HG03095 (cell line): ENCODE measurements around the gene SFN.
"Not testable (repeated sequence)": the region's sequence is repeated elsewhere in the genome, so short reads cannot be mapped to it uniquely, and the experiment has no call there.

ENCODE experiments used
- ATAC-seq: cut with Tn5 transposase; IDR thresholded peaks from one replicate; pipeline ENCODE4 v1.9.1; 2021; ENCODE audit warnings: moderate library complexity; ENCODE audit not compliant: unreplicated experiment

Gene SFN

GRCh38 chr1:26838474-26839338 lies 24.2 kb upstream of the SFN start:
- peak; percentile 87 for ATAC-seq

DNA sequence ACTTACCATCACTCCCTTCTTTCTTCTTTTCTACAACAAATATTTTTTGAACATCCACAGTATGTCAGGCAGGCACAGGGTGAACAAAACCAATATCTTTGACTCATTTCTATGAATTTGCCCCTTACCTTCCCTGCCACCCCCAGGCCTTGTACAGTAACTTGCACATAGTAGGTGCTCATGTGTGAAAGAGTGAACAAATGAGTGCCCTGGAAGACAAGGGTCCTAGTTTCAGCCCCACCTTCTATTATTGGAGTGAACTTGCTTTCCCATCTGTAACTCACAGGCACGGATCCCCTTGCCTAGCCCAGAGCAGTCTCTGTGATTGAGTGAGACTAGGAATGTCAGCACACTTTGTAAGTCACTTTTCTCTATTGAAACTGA lies 23.6 kb upstream of the SFN start:
- ATAC-seq = no peak

DNA sequence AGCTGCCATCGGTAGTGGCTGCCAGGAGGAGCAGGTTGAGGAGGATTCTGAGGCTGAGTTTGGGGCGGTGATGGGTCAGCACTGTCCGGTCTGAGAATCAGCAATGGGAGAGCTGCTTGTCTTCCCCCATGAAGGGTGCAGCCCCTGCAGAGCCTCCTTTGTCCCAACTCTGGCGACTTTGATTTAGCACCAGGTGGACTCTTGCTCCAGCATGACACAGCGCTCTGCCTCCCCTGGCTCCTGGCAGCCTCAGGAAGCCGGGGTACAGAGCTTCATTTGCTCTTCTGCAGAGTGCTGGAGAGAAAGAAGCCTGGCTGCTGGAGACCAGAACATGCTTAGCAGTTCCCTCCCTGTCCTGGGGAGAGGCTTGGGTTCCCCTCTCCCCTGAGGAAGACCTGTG lies 23.2 kb upstream of the SFN start:
- ATAC-seq = no peak

DNA sequence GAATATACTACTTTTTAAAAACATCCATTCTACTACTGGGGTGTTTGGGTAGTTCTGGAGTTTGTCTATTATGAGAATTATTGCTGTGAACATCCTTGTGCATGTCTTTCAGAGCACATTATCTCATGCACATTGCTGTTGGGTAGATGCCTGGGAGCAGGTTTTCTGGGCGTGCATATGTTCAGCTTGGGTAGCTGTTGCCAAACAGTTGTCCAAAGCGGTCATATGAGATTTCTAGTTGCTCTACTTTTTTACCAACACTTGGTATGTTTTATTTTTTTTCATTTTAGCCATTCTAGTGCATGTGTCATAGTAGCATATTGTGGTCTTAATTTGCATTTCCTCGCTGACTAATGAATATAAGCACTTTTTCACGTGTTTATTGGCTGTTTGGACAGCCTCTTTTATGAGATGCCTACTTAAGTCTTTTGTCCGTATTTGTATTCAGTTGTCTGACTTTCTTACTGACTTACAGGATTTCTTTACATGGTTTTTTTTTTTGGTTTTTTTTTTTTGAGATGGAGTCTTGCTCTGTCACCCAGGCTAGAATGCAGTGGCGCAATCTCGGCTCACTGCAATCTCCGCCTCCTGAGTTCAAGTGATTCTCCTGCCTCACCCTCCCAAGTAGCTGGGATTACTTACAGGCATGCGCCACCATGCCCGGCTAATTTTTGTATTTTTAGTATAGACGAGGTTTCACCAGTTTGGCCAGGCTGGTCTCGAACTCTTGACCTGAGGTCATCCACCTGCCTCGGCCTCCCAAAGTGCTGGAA lies 18.3 kb upstream of the SFN start:
- ATAC-seq = no peak

DNA sequence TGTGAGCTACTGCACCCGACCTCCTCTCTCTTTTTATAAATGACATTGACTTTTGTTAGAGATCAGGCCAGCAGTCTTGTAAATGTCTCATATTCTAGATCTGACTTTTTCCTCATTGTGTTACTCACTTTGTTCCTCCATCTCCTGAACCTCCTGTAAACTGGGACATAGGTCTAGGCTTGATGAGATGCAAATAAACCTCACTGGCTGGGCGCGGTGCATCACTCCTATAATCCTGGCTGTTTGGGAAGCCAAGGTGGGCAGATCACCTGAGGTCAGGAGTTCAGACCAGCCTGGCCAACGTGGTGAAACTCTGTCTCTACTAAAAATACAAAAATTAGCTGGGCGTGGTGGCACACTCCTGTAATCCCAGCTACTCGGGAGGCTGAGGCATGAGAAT lies 15.1 kb upstream of the SFN start:
- ATAC-seq = not testable (repeated sequence)

DNA sequence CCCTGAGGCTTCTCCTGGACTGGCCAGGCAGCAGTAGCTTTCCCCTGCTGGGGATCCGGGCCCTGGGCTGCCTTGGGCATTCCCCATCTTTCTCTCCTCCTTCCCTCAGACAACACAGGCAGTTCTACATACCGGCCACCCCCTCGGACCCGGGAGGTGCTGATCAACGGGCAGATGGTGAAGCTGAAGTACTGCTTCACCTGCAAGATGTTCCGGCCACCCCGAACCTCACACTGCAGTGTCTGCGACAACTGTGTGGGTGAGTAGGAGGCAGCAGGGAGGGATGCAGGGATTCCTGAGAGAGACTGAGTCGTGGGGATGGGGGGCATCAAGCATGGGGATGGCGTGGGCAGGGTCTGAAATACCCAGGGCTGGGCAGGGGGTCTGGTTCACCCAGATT lies 14.4 kb upstream of the SFN start:
- no peak for ATAC-seq

DNA sequence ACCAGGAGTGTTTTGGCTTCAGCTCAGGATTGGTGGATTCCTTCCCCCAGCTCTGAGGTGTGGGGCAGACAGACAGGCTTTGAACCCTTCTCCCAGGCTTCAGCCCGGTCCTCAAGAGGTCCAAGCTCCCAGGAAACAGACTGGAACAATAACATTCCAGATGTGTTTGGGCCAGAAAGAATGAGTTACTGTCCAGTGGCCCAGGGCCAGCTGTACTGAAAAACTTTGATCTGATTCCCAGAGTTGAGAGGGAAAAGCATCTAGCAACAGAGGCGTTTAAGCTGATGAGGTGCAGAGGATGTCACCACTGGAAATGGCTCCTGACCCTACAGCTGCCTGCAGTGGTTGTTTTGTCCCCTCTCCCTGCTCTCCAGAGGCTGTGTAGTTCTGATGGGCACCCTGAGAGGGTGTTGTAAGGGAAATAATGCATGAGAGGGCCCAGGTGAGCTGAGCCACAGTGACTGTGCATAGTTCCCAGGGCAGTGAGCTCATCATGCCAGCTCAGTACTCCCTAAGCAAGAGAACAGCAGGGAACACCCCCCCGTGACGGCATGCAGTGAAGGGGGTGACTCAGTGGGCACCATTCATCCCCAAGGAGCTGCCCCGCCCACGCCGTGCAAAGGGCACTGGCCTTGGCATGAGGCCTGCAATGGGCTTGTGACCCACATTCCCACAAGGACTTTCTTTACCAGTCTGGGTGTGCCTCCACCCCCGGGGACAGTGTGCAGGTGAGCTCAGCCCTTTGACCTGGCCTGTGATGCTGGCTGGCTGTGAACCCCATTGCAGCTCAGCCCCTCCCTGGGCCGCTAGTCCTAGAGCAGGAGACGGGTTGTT lies 13.8 kb upstream of the SFN start:
- ATAC-seq = no peak

DNA sequence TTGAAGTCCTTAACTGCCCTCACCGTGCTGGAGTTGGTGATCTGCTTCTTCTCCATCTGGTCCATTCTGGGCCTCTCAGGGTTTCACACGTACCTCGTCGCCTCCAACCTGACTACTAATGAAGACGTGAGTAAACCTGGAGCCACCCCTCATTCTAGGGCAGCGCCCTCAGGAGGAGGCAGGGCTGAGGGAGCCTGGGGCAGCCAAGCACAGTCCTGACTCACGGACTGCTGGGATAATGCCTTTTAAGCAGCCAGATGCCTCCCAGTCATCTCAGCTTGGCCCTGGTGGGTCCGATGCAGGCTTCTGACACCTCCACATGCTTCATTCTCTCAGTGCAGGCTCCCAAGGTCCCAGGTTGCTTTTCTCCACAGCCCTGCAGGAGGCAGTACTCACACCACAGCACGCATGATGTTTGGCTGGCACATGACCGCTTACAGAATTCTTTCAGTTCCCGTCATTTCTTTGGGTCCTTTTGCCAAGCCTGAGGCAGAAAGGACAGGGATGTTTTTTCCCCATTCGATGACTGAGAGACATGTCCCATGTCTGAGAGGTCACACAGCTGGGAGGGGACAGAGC lies 11.8 kb upstream of the SFN start:
- ATAC-seq = no peak

- no peak for ATAC-seq
These were observed 10.2 kb upstream of the SFN start for GRCh38 chr1:26852701-26853100.

DNA sequence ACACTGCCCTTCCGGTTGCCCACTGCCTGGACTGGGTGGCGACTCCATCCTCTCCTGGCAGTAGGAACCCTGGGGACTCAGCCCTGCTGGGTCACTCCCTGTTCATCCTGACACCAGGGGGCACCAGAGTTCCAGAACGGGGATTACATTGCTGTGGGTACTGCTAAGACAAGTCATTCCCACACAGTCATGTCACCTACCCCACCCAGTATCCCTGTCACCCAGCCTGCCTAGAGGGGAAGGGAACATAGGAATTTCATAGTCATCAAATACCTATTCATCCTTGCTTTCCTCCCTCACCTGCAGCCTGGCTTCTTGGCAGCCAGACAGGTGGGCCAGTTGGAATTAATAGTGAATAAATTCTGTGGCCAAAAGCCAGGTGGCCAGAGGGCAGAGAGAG lies 9.8 kb upstream of the SFN start:
- no peak for ATAC-seq

DNA sequence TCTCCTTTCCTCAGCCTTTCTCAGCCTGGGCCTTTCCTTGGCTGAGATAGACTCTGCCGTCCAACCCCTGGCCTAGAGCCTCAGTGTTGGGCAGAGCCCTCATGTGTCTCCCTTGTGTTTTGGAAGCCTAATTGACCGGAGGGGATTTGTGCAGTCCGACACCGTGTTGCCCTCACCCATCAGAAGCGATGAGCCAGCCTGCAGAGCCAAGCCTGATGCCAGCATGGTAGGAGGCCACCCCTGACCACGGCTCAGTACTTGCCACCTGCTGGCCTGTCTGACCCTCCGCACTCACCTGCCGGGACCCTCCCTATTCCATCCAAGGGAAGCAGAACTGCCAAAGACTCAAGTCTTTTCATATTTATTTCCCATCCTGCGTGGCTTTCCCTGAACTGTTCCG lies 9.3 kb upstream of the SFN start:
- no peak for ATAC-seq

DNA sequence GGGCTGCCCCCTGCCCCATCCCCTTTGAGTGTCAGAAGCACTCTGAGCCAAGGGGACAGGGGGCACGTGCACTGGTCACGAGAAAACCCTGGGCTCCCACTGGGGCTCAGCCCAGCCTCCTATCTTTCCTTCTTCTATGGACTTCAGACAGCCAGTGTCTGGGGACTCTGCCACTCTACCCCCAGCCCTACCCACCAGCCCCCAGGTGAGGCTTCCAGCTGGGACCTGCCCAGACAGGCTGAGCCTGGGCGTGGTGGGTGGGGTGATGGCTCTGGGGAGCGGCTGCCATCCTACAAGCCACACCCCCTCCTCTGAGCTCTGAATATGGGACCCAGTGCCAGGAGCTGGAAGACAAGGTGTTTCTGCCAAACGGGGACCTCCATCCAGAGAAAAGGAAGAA lies 8.0 kb upstream of the SFN start:
- no peak for ATAC-seq

GRCh38 chr1:26855636-26856035 lies 7.3 kb upstream of the SFN start:
- ATAC-seq = no peak

DNA sequence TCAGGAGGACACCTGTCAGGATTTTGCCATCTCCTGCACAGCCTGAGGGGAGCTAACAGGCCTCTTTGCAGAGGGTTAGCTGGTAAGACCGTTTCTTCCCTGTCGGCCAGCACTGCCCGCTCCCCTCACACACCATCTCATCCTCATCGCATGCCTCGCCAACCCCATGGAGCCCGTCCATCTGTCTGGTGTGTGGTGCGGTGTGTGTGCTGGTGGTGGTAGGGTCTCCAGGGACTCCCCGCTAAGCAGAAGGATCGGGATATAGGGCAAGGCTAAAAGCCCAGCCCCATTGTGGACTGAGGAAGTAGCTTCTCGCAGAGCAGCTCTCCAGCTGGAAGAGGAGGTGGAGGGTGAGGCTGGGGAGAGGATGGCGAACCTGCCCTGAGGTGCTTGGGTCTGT lies 6.8 kb upstream of the SFN start:
- ATAC-seq = no peak

GRCh38 chr1:26856604-26857469 lies 6.1 kb upstream of the SFN start:
- ATAC-seq = no peak

DNA sequence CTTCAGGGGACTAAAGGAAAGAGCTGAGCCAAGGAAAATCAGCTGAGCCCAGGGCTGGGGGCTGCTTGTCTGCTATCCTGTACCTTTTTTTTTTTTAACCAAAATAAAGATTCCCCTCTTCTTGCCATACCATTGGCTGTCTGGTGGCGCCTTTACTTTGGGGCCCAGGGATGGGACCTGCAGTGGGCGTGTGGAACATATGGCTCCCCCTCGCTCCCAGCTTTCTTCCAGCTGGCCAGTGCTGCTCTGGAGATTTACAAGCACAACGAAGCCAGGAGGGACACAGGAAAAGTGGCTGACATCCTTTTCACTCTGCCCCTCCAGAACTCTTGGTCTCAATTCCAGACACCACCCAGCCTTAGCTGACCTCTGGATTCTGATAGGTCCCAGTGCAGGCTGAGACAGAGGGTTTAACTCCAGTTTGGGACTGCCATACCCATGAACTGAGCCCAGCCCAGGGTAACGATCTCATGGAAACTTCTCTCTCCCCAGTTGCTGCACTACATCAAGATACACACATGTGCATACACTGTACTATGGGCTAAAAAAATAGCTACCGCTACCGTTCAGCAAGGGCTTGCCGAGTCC lies 5.4 kb upstream of the SFN start:
- ATAC-seq = no peak

DNA sequence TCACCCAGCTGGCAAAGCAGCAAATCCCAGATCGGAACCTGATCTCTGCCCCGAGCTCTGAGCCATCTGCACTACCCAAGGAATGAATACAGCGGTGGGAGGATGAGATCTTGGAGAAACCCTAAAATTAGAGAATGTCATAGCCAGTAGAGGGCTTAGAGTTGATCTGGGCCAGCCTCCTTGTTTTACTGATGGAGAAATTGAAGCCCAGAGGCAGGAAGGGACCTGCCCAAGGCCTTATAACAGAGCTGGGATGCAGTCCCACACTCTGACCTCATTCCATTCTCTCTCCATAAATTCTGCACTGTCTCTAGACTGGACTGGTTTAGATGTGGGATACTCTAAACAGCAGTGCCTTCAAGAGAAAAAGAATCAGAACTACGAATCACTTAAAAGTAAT lies 4.8 kb upstream of the SFN start:
- ATAC-seq = no peak

GRCh38 chr1:26858891-26859640 lies 3.9 kb upstream of the SFN start:
- no peak for ATAC-seq

DNA sequence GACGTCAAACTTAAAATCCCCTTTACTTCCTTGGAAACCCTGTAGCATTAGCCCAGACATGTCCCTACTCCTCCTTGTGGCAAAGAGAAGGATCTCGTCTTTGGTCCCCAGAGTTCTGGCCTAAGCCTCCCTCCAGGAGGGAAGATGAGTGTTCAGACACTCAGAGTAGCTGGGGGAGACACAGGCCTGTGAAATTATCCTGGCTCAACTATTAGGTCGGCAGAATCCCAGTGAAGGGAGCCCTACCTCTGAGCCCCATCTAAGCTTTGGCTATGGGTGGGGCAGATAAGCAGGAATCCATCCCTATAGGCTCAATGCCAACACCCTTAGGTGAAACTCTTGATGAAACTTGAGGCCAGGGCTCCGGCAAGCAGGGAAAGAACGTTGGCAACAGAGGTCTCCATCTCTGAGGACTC lies 1.7 kb upstream of the SFN start:
- no peak for ATAC-seq
